Measurements from ENCODE around the gene HACE1.

HACE1 gene, protein sequence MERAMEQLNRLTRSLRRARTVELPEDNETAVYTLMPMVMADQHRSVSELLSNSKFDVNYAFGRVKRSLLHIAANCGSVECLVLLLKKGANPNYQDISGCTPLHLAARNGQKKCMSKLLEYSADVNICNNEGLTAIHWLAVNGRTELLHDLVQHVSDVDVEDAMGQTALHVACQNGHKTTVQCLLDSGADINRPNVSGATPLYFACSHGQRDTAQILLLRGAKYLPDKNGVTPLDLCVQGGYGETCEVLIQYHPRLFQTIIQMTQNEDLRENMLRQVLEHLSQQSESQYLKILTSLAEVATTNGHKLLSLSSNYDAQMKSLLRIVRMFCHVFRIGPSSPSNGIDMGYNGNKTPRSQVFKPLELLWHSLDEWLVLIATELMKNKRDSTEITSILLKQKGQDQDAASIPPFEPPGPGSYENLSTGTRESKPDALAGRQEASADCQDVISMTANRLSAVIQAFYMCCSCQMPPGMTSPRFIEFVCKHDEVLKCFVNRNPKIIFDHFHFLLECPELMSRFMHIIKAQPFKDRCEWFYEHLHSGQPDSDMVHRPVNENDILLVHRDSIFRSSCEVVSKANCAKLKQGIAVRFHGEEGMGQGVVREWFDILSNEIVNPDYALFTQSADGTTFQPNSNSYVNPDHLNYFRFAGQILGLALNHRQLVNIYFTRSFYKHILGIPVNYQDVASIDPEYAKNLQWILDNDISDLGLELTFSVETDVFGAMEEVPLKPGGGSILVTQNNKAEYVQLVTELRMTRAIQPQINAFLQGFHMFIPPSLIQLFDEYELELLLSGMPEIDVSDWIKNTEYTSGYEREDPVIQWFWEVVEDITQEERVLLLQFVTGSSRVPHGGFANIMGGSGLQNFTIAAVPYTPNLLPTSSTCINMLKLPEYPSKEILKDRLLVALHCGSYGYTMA

DNA sequence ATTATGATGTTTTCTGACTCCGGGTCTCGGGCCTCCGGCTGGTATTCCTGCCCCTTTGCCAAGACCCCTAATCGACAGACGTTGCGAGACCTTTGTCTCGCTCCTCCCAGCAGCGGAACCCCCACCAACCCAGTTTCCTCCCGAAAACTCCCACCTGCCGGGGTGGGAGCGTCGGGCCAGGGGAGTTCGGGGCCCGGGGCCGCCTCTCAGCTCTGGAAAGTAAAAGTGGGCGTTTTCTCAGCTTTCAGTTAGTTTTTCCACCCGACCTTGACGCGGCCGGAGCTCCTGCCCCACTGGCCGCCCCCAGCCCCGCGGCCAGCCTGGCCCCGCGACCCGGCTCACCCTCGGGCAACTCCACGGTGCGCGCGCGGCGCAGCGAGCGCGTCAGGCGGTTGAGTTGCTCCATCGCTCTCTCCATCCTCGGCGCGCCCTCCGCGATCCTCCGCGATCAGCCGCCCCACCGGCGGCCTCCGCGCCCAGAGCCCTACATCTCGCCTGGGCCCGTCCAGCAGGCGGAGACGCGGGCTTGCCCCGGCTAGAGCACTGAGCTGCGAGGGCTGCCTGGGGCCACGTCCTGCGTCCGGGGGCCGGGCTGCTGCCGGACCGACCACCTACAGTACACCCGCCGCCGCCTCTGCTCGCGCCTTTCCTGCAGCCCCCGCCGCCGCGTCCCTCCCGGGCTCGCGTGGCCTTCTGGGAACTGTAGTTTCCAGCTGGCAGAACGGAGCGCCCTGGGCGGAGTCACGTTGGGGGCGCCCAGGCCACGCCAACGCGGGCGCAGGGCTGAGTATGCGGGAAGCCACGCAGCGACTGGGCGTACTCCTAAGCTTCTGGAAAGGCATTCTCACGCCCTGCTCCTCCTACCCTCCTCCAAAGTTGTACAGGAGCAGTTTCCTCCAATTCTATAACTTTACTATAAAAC lies at the start of gene HACE1:
Gene HACE1 (minus strand): TSS at position 695 of the 922 bp plus-strand sequence. CDS start 277 bp downstream, at position 418.
- TF ChIP-seq EZH2phosphoT487 (IDR thresholded peaks at IDR 0.05; ENCODE audit: borderline replicate concordance, low read length) = no peak
- TF ChIP-seq, protein P1, sequence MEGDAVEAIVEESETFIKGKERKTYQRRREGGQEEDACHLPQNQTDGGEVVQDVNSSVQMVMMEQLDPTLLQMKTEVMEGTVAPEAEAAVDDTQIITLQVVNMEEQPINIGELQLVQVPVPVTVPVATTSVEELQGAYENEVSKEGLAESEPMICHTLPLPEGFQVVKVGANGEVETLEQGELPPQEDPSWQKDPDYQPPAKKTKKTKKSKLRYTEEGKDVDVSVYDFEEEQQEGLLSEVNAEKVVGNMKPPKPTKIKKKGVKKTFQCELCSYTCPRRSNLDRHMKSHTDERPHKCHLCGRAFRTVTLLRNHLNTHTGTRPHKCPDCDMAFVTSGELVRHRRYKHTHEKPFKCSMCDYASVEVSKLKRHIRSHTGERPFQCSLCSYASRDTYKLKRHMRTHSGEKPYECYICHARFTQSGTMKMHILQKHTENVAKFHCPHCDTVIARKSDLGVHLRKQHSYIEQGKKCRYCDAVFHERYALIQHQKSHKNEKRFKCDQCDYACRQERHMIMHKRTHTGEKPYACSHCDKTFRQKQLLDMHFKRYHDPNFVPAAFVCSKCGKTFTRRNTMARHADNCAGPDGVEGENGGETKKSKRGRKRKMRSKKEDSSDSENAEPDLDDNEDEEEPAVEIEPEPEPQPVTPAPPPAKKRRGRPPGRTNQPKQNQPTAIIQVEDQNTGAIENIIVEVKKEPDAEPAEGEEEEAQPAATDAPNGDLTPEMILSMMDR (IDR thresholded peaks at IDR 0.05; ENCODE audit: low read depth, low read length, poor library complexity, severe bottlenecking) = no peak
- Histone ChIP-seq H3K79me2 (ENCODE audit: control insufficient read depth, low read length) (peaks cover 17% of the 10 kb centered on the region), H3K36me3 (ENCODE audit: control insufficient read depth, low read length) (no peaks in the 10 kb centered on the region), H3K27ac (ENCODE audit: low read depth, low read length) (peak within 1 kb of the TSS; percentile 16; the same call in 1 of the 2 replicates), H3K4me3 (ENCODE audit: low read length) (peak within 1 kb of the TSS; percentile 82), H4K20me1 (ENCODE audit: control insufficient read depth, insufficient read depth, low read depth, low read length) (0 out of 2 replicates have a peak, but pooled peaks cover 4% of the 10 kb centered on the region), H3F3A (ENCODE audit: control insufficient read depth, insufficient read depth) (no peaks in the 10 kb centered on the region), H3K27me3 (ENCODE audit: control insufficient read depth, low read length) (no peaks in the 10 kb centered on the region), H3K4me1 (ENCODE audit: control insufficient read depth, low read length) (peaks cover 13% of the 10 kb centered on the region), H3K9me2 (replicated peaks; ENCODE audit: control insufficient read depth, low read length) (no peaks in the 10 kb centered on the region), H3K9me3 (ENCODE audit: control insufficient read depth, insufficient read depth, low read length) (no peaks in the 10 kb centered on the region), H3K4me2 (ENCODE audit: low read length) (peak within 1 kb of the TSS; percentile 91)

DNA sequence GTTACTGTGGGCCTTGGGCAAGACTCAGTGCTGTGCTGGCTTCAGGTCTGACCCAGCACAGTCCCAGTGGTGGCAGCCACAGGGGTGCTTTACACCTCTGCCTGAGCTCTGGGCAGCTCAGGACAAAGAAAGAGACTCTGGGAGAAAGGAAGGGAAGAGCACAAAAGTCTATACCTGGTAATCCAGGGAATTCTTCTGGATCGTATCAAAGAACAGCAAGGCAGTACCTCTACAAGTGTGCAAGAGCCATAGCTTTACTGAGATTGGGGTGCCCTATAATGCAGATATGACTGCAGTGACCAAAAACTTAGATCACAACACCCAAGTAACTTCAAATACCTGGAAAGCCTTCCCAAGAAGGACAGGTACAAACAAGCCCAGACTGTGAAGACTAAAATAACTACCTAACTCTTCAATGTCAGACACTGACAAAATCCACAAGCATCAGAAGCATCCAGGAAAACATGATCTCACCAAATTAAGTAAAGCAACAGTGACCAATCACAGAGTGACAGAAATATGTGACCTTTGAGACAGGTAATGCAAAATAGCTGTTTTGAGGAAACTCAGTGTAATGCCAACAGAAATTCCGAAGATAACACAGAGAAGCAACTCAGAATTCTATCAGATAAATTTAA lies 49.3 kb upstream of the HACE1 start:
- H3K27me3 ChIP-seq (ENCODE audit: control insufficient read depth, low read length) = 0 out of 2 replicates have a peak, but pooled peaks cover 4% of the 10 kb centered on the region
- TF ChIP-seq, protein P1 (IDR thresholded peaks at IDR 0.05; ENCODE audit: low read depth, low read length, poor library complexity, severe bottlenecking) = no peak
- TF ChIP-seq EZH2phosphoT487 (IDR thresholded peaks at IDR 0.05; ENCODE audit: borderline replicate concordance, low read length) = no peak
- H3K9me2 ChIP-seq (replicated peaks; ENCODE audit: control insufficient read depth, low read length) = no peaks in the 10 kb centered on the region
- H3K4me1 ChIP-seq (ENCODE audit: control insufficient read depth, low read length) = no peaks in the 10 kb centered on the region
- H3K4me3 ChIP-seq (ENCODE audit: low read length) = no peak overlapping the region
- no peaks in the 10 kb centered on the region for H3F3A ChIP-seq (ENCODE audit: control insufficient read depth, insufficient read depth)
- H3K9me3 ChIP-seq (ENCODE audit: control insufficient read depth, insufficient read depth, low read length) = no peaks in the 10 kb centered on the region
- no peak overlapping the region for H3K27ac ChIP-seq (ENCODE audit: low read depth, low read length)
- H3K79me2 ChIP-seq (ENCODE audit: control insufficient read depth, low read length) = no peaks in the 10 kb centered on the region
- H3K4me2 ChIP-seq (ENCODE audit: low read length) = no peak overlapping the region
- H4K20me1 ChIP-seq (ENCODE audit: control insufficient read depth, insufficient read depth, low read depth, low read length) = no peaks in the 10 kb centered on the region
- no peaks in the 10 kb centered on the region for H3K36me3 ChIP-seq (ENCODE audit: control insufficient read depth, low read length)
